ENCODE data around the gene ZCCHC14. TPM values are rescaled to one million over a fixed set of nuclear protein-coding genes. Genes with fewer than 3 reads are reported as not detected.

ZCCHC14 gene
- total RNA-seq (2014; rRNA removed; shearing (Covaris generic)): 5.4 and 6.3 TPM in 2 replicates
- polyA plus RNA-seq (2016; fragmentation: Nextera tagmentation; extraction: Ambion mirVana): 2.7 and 3.1 TPM in 2 replicates

- Histone ChIP-seq H3K9me3 (ENCODE audit: low read depth) (no peaks in the 10 kb centered on the region), H2AFZ (peak within 1 kb of the TSS; percentile 83), H3K9me2 (ENCODE audit: insufficient read depth) (no peaks in the 10 kb centered on the region), H3K4me3 (peak within 1 kb of the TSS; percentile 82), H3K36me3 (ENCODE audit: low read depth) (no peaks in the 10 kb centered on the region), H4K20me1 (ENCODE audit: insufficient read depth) (peaks cover 4% of the 10 kb centered on the region; the same call in 1 of the 2 replicates), H3K4me2 (ENCODE audit: unreplicated experiment) (peak within 1 kb of the TSS; percentile 83), H3K9ac (peak within 1 kb of the TSS; percentile 83), H3K79me2 (ENCODE audit: insufficient read depth) (peaks cover 40% of the 10 kb centered on the region), H3K27ac (peak within 1 kb of the TSS; percentile 7; the same call in 1 of the 2 replicates), H3K27me3 (replicated peaks; ENCODE audit: insufficient read depth) (no peaks in the 10 kb centered on the region), H3K4me1 (ENCODE audit: insufficient read depth) (peaks cover 25% of the 10 kb centered on the region), H3F3A (ENCODE audit: insufficient read depth) (peaks cover 6% of the 10 kb centered on the region)
- peak; percentile 99 for DNase-seq
- WGBS, 2 experiments (ENCODE audit: low coverage in 1 of 2, low lambda C conversion rate in 2 of 2, missing lambda C conversion rate in 2 of 2): 2 to 3% methylated on average over 53 to 71 of the region's 119 CpGs
- in situ Hi-C loops (cut with MboI): no loop called here
- TF ChIP-seq EZH2 (IDR thresholded peaks at IDR 0.05; ENCODE audit: insufficient read depth, poor library complexity, severe bottlenecking) (no peak), EZH2phosphoT487 (IDR thresholded peaks at IDR 0.05; ENCODE audit: insufficient read depth, low read depth) (no peak)
Measured at GRCh38 chr16:87492721-87493607, at the start of gene ZCCHC14. TSS of gene ZCCHC14 (minus strand) at chr16:87493024. CDS start at chr16:87492238, 786 bp downstream.

- peak overlapping the region; percentile 60 for H3K4me3 ChIP-seq
- WGBS, 2 experiments (ENCODE audit: low coverage in 1 of 2, low lambda C conversion rate in 2 of 2, missing lambda C conversion rate in 2 of 2): 39 to 64% methylated on average over 10 to 11 of the region's 11 CpGs
- peak overlapping the region; percentile 88 for H3K27ac ChIP-seq
- H3K9me2 ChIP-seq (ENCODE audit: insufficient read depth): no peaks in the 10 kb centered on the region
- no peaks in the 10 kb centered on the region for H3K79me2 ChIP-seq (ENCODE audit: insufficient read depth)
- TF ChIP-seq EZH2phosphoT487 (IDR thresholded peaks at IDR 0.05; ENCODE audit: insufficient read depth, low read depth) (no peak), EZH2 (IDR thresholded peaks at IDR 0.05; ENCODE audit: insufficient read depth, poor library complexity, severe bottlenecking) (no peak)
- no peaks in the 10 kb centered on the region for H3K27me3 ChIP-seq (replicated peaks; ENCODE audit: insufficient read depth)
- peak overlapping the region; percentile 82 for H3K9ac ChIP-seq
- H3K4me2 ChIP-seq (ENCODE audit: unreplicated experiment): peak overlapping the region; percentile 56
- H3K9me3 ChIP-seq (ENCODE audit: low read depth): no peaks in the 10 kb centered on the region
- H3K4me1 ChIP-seq (ENCODE audit: insufficient read depth): peaks cover 26% of the 10 kb centered on the region
- H4K20me1 ChIP-seq (ENCODE audit: insufficient read depth): no peaks in the 10 kb centered on the region
- H3K36me3 ChIP-seq (ENCODE audit: low read depth): no peaks in the 10 kb centered on the region
- H2AFZ ChIP-seq: peak overlapping the region; percentile 60
- in situ Hi-C loops (cut with MboI): loop anchor here (10.0 kb wide), 1 partner anchor 117 kb away; no protein-coding TSS in a partner anchor
- DNase-seq: peak; percentile 30
- H3F3A ChIP-seq (ENCODE audit: insufficient read depth): peaks cover 22% of the 10 kb centered on the region
Measured at GRCh38 chr16:87541872-87542234, 49.0 kb upstream of the ZCCHC14 start.

- no peaks in the 10 kb centered on the region for H3K9me3 ChIP-seq (ENCODE audit: low read depth)
- H2AFZ ChIP-seq: peak overlapping the region; percentile 60
- H4K20me1 ChIP-seq (ENCODE audit: insufficient read depth): no peaks in the 10 kb centered on the region
- no peaks in the 10 kb centered on the region for H3K36me3 ChIP-seq (ENCODE audit: low read depth)
- H3F3A ChIP-seq (ENCODE audit: insufficient read depth): peaks cover 22% of the 10 kb centered on the region
- H3K4me3 ChIP-seq: peak overlapping the region; percentile 60
- peaks cover 26% of the 10 kb centered on the region for H3K4me1 ChIP-seq (ENCODE audit: insufficient read depth)
- no peaks in the 10 kb centered on the region for H3K27me3 ChIP-seq (replicated peaks; ENCODE audit: insufficient read depth)
- H3K9ac ChIP-seq: peak overlapping the region; percentile 82
- no peaks in the 10 kb centered on the region for H3K9me2 ChIP-seq (ENCODE audit: insufficient read depth)
- no peak for TF ChIP-seq EZH2phosphoT487 (IDR thresholded peaks at IDR 0.05; ENCODE audit: insufficient read depth, low read depth)
- no peak for TF ChIP-seq EZH2 (IDR thresholded peaks at IDR 0.05; ENCODE audit: insufficient read depth, poor library complexity, severe bottlenecking)
- peak overlapping the region; percentile 88 for H3K27ac ChIP-seq
- in situ Hi-C loops (cut with MboI): loop anchor here (10.0 kb wide), 1 partner anchor 117 kb away; no protein-coding TSS in a partner anchor
- peak overlapping the region; percentile 56 for H3K4me2 ChIP-seq (ENCODE audit: unreplicated experiment)
- WGBS, 2 experiments (ENCODE audit: low coverage in 1 of 2, low lambda C conversion rate in 2 of 2, missing lambda C conversion rate in 2 of 2): 34 to 42% methylated on average over 30 to 31 of the region's 31 CpGs
- DNase-seq: peak; percentile 88
- H3K79me2 ChIP-seq (ENCODE audit: insufficient read depth): no peaks in the 10 kb centered on the region
Measured at GRCh38 chr16:87541147-87541871, 48.5 kb upstream of the ZCCHC14 start.

- no peak for TF ChIP-seq EZH2phosphoT487 (IDR thresholded peaks at IDR 0.05; ENCODE audit: insufficient read depth, low read depth)
- TF ChIP-seq EZH2 (IDR thresholded peaks at IDR 0.05; ENCODE audit: insufficient read depth, poor library complexity, severe bottlenecking): no peak
- H2AFZ ChIP-seq: peak overlapping the region; percentile 60
- no peaks in the 10 kb centered on the region for H3K27me3 ChIP-seq (replicated peaks; ENCODE audit: insufficient read depth)
- H3K27ac ChIP-seq: peak overlapping the region; percentile 88
- H3K9ac ChIP-seq: peak overlapping the region; percentile 82
- H4K20me1 ChIP-seq (ENCODE audit: insufficient read depth): no peaks in the 10 kb centered on the region
- in situ Hi-C loops (cut with MboI): loop anchor here (10.0 kb wide), 1 partner anchor 116 kb away; no protein-coding TSS in a partner anchor
- no peaks in the 10 kb centered on the region for H3K9me2 ChIP-seq (ENCODE audit: insufficient read depth)
- WGBS, 2 experiments (ENCODE audit: low coverage in 1 of 2, low lambda C conversion rate in 2 of 2, missing lambda C conversion rate in 2 of 2): 71 to 73% methylated on average over 6 of the region's 6 CpGs
- no peaks in the 10 kb centered on the region for H3K79me2 ChIP-seq (ENCODE audit: insufficient read depth)
- H3F3A ChIP-seq (ENCODE audit: insufficient read depth): peaks cover 22% of the 10 kb centered on the region
- peaks cover 26% of the 10 kb centered on the region for H3K4me1 ChIP-seq (ENCODE audit: insufficient read depth)
- DNase-seq: no peak
- H3K9me3 ChIP-seq (ENCODE audit: low read depth): no peaks in the 10 kb centered on the region
- no peaks in the 10 kb centered on the region for H3K36me3 ChIP-seq (ENCODE audit: low read depth)
- H3K4me3 ChIP-seq: no peak overlapping the region
- H3K4me2 ChIP-seq (ENCODE audit: unreplicated experiment): peak overlapping the region; percentile 56
Measured at GRCh38 chr16:87540897-87541146, 48.0 kb upstream of the ZCCHC14 start.
